GM23248 (cell line): ENCODE measurements around the gene TBC1D2.

Source experiments
- EZH2 ChIP-seq: fragments of 200-600 bp; sonication (generic); IDR thresholded peaks from 2 replicates; pipeline ENCODE4 v1.6.1; 2018; ENCODE audit warnings: antibody characterized with exemption, mild to moderate bottlenecking; ENCODE audit not compliant: insufficient read depth, poor library complexity, severe bottlenecking
- EZH2phosphoT487 ChIP-seq: fragments of 200-600 bp; sonication (generic); IDR thresholded peaks from 2 replicates; pipeline ENCODE4 v1.6.1; 2018; ENCODE audit warnings: antibody characterized with exemption, moderate library complexity, mild to moderate bottlenecking, low read depth; ENCODE audit not compliant: insufficient read depth

GRCh38 chr9:98181746-98182068, 73.7 kb downstream of the TBC1D2 start:
- TF ChIP-seq EZH2 (no peak), EZH2phosphoT487 (no peak)
